LNCaP clone FGC (cell line): ENCODE data around the gene RGL1.

Experiments used
- DNase-seq: peaks from one replicate; pipeline ENCODE4 v3.0.0-alpha.2; 2011; ENCODE audit warnings: low read depth
- H3K4me3 ChIP-seq: 2 replicates; pipeline ENCODE4 v1.5.1; 2011; ENCODE audit warnings: mild to moderate bottlenecking, low read depth, low read length, control low read depth
- CTCF ChIP-seq: IDR thresholded peaks from 2 replicates; pipeline ENCODE4 v1.5.1; 2012; ENCODE audit warnings: mild to moderate bottlenecking; ENCODE audit not compliant: control insufficient read depth, insufficient read depth; ENCODE audit errors: extremely low read depth

Gene RGL1

GRCh38 chr1:183764981-183765380 is 39.9 kb upstream of the RGL1 start:
- no peak overlapping the region for H3K4me3 ChIP-seq
- no peak for TF ChIP-seq CTCF
- DNase-seq = no peak

- DNase-seq = no peak
- no peak overlapping the region for H3K4me3 ChIP-seq
- no peak for TF ChIP-seq CTCF
Observed at GRCh38 chr1:183769956-183770815, 34.7 kb upstream of the RGL1 start.

- no peak overlapping the region for H3K4me3 ChIP-seq
- no peak for DNase-seq
- TF ChIP-seq CTCF = no peak
Observed at GRCh38 chr1:183770816-183771128, 34.1 kb upstream of the RGL1 start.

DNA sequence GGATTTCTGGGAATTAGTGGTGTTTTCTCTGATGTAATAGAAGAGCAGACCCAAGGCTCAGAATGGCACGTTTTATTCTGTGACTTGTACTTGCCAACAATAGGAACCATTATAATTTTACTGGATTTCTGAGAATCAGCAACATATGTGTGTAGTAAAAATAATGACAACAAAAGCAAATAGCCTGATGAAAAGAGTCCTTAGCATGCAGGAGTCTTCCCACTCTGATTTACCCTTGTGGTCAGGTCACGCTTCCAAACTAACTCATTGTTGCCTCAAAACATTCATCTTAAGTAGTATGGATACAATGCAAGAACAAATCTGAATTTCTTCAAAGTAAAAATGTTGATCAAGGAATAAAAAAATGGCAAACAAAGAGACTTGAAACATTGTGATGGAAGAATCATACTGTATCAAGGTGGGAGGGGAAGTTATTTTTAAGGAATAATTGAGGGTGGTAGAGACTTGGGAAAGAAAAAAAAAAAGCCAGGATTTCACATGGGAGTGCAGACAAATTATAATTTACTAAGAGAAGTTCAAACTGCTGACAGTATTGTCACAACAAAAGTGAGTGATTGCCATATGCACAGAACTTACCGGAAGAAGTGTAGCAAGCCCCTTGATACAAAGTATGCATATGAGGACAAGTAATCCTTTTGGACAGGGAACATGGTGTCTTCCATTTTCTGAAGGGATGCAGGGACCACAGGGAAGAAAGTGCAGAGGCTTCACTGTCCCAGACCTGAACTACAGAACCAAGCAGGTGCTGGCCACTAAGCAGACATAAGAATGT is 31.2 kb upstream of the RGL1 start:
- no peak for TF ChIP-seq CTCF
- H3K4me3 ChIP-seq = no peak overlapping the region
- DNase-seq = no peak

DNA sequence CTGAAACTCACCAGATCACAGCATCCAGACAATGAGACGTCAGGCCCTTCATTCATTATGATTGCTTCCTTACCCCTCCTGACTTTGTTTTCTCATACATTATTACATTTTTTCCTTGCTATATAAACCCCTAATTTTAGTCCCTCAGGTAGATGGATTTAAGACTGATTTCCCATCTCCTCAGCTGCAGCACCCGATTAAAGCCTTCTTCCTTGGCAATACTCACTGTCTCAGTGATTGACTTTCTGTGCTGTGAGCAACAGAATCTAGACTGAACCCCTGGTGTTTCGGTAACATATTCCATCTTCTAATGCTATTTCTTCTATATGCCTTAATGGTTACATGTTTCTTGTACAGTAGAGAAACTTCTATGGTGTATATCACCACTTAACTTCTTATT is 30.0 kb upstream of the RGL1 start:
- H3K4me3 ChIP-seq = no peak overlapping the region
- TF ChIP-seq CTCF = no peak
- no peak for DNase-seq

DNA sequence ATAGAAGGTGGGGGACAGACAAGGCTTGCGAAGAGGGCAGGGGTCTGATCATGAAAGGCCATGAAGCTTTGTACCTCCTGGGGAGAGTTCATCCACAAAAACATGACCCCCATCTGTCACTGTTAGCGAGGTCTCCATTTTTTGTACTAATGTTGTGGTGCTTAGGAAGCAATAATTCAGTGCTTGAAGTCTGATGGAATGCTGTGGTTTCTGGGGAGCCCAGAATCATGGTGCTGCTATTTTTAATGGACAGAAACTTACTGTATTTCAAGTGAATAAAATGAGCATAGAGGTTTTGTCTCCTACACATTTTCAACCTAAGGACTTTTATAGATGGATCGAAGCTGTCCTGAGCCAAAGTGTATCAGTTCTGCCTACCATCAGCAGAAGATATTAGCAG is 28.2 kb upstream of the RGL1 start:
- no peak for DNase-seq
- H3K4me3 ChIP-seq = no peak overlapping the region
- TF ChIP-seq CTCF = no peak
